Lower leg skin (tissue), 3 donors: Measurements from ENCODE around the gene FNDC5.

Experiments
- POLR2A ChIP-seq, 2 donors: fragments of 450-650 bp; IDR thresholded peaks; one replicate each; pipeline ENCODE4 v1.6.1; 2016 to 2017; ENCODE audit warnings: antibody characterized with exemption in 2 of 2, mild to moderate bottlenecking in 1 of 2, moderate library complexity in 1 of 2
- TF ChIP-seq, protein P1 (sequence below), 3 donors: fragments of 450-650 bp; IDR thresholded peaks; one replicate each; pipeline ENCODE4 v1.5.1; 2016; ENCODE audit warnings: antibody characterized with exemption in 3 of 3, mild to moderate bottlenecking in 3 of 3, moderate library complexity in 2 of 3

DNA sequence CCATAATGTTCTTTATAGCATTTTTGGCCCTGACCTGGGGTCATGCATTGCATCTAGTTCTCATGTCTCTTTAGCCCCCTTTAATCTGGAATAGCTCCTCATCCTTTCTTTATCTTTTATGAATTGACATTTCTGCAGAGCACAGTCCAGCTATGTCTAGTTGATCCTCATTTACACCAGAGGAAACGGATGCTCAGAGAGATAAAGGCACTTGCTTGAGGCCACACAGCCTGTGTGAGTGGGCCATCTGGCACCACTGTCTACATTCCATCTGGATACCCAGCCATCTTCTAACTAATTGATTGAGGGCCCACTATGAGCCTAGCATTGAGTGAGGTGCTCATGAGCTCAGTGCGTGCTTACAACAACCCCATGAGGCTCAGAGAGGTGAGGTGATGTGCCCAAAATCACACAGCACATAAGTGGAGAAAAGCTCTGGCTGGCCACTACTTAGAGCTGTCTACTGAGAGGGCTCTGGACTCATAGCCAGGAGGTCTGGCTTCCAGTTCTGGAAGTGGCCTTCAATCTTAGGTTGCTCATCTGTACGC is 19.1 kb upstream of the FNDC5 start:
- TF ChIP-seq, protein P1, sequence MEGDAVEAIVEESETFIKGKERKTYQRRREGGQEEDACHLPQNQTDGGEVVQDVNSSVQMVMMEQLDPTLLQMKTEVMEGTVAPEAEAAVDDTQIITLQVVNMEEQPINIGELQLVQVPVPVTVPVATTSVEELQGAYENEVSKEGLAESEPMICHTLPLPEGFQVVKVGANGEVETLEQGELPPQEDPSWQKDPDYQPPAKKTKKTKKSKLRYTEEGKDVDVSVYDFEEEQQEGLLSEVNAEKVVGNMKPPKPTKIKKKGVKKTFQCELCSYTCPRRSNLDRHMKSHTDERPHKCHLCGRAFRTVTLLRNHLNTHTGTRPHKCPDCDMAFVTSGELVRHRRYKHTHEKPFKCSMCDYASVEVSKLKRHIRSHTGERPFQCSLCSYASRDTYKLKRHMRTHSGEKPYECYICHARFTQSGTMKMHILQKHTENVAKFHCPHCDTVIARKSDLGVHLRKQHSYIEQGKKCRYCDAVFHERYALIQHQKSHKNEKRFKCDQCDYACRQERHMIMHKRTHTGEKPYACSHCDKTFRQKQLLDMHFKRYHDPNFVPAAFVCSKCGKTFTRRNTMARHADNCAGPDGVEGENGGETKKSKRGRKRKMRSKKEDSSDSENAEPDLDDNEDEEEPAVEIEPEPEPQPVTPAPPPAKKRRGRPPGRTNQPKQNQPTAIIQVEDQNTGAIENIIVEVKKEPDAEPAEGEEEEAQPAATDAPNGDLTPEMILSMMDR (IDR thresholded peaks at IDR 0.05): no peak
- no peak for TF ChIP-seq POLR2A (IDR thresholded peaks at IDR 0.05)
